AG10803 (cell line): ENCODE results near the gene GPR35.

Source experiments
- DNase-seq: peaks from one replicate; pipeline ENCODE4 v3.0.0; 2010; ENCODE audit warnings: low read depth
- H3K4me3 ChIP-seq: 2 replicates; pipeline ENCODE4 v1.5.1; 2011; ENCODE audit warnings: mild to moderate bottlenecking, low read length, control low read depth
- CTCF ChIP-seq: conservative IDR thresholded peaks from 2 replicates; pipeline ENCODE4 v1.5.1; 2011; ENCODE audit warnings: mild to moderate bottlenecking, low read length, control low read depth, inconsistent platforms

GPR35 gene

GRCh38 chr2:240642061-240642805, 17.0 kb downstream of the GPR35 start:
- no peak for TF ChIP-seq CTCF
- DNase-seq: no peak
- no peak overlapping the region for H3K4me3 ChIP-seq

DNA sequence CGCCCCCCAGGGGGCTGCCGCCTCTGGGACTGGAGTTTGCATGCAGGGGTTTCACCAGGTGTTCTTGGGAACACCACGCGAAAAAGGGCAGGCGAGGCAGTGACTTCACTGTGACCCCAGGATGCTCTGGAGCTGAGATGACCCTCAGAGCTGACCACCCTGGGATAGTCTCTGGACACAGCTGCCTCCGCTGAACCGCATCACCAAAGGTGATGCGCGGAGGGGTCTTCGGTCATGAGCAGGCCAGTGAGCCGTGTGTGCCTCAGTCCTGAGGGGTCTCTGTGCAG, 17.5 kb downstream of the GPR35 start:
- H3K4me3 ChIP-seq: no peak overlapping the region
- no peak for TF ChIP-seq CTCF
- DNase-seq: no peak

DNA sequence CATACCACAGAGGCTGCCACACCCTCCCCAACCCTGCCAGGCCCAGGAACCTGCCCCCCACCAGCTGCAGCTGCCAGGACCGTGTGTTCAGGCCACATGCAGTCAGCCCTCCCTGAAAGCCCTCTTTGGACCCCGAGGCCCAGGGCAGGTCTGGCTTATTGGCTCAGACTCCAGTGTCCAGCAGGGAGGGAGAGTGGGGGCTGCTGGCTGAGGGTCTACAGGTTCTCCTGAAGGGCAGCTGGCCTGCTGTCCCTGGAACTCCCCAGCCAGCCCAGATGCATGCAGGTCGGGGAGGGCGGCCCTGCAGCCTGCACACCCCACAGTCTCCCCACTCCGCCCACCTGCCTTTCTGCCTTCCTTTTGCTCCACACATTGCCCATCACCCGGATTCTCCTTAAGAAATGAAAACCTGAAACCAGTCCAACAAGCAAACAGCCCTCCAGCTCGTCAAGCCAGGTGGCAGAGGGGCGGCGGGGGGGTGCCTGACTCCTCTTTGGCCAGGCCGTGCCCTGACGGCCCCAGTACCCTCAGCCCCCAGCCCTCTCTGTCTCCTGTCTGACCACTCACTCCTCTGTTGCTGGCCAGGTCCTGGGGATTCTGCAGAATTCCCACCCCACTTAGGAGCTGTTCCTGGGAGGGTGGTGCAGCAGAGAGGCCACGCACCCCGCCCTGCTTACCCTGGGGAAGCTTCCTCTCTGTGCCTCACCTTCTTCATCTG, 18.0 kb downstream of the GPR35 start:
- DNase-seq: no peak
- no peak overlapping the region for H3K4me3 ChIP-seq
- TF ChIP-seq CTCF: no peak

GRCh38 chr2:240643811-240644150, 18.5 kb downstream of the GPR35 start:
- no peak for TF ChIP-seq CTCF
- no peak overlapping the region for H3K4me3 ChIP-seq
- no peak for DNase-seq

- H3K4me3 ChIP-seq: no peak overlapping the region
- no peak for TF ChIP-seq CTCF
- no peak for DNase-seq
These were observed 18.9 kb downstream of the GPR35 start for GRCh38 chr2:240644171-240644651.

DNA sequence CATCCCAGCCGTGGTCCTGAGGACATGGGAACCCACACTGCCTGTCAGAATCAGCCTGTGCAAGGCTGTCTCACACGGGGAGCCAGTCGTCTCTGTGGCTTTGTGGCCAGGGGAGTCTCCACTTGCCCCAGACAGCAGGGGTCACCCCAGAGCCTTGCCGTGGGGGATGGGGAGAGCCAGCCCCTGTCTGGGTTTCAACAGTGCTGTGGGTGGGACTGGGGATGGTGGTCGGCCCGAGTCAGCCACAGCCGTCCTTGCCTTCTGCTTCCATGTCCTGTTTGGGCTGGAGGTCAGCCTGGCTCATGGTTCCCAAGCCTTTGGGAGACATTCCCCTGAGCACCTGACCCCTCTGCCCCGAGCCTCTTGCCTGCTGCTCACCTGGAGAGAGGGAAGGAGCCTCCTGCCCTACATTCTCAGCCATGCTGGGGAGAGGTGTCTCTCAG, 19.6 kb downstream of the GPR35 start:
- no peak overlapping the region for H3K4me3 ChIP-seq
- no peak for DNase-seq
- no peak for TF ChIP-seq CTCF

DNA sequence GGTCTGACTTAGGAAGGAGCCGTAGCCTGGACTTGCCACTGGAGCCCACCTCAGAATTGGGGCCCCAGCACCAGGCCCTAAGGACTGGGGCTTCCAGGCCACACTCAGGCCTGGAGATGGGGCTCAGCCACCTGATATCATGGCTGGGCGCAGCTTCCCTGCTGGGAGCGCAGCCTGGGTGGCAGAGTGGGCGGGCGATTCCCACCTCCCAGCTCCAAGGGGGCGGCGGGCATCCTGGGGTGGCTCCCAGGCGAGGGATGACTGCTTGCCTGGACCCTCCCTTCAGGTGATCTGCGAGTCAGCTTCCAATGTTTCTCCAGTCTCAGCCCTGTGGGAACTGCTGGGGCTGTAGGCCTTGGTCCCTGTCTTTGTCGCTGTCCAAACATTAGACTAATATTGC, 20.1 kb downstream of the GPR35 start:
- DNase-seq: no peak
- no peak for TF ChIP-seq CTCF
- no peak overlapping the region for H3K4me3 ChIP-seq
